H1 (cell line): ENCODE data around the gene TGM4. TPM values are rescaled to one million over a fixed set of nuclear protein-coding genes. Genes with fewer than 3 reads are reported as not detected.

Experiments used
- CTCF ChIA-PET: fragments of 300-600 bp; sonication (Branson Sonifier 250); formaldehyde crosslinking; loops from one replicate; lab custom pipeline; 2021; ENCODE audit not compliant: partially characterized antibody; lab: Charles Lee
- POLR2A ChIA-PET: fragments of 300-600 bp; sonication (Branson Sonifier 250); formaldehyde crosslinking; loops from one replicate; lab custom pipeline; 2021; ENCODE audit warnings: inconsistent platforms; ENCODE audit not compliant: partially characterized antibody; lab: Charles Lee
- DNase-seq, 2 experiments: peaks; one replicate each; pipeline versions ENCODE4 v3.0.0 to v3.0.0-alpha.2; 2010 to 2022; ENCODE audit warnings: low spot score in 2 of 2, low read depth in 1 of 2, mixed read lengths in 1 of 2
- FAIRE-seq: peaks from 2 replicates; lab custom pipeline; 2011; peaks lifted over from hg19 to GRCh38; lab: Jason Lieb, UNC
- H2AFZ ChIP-seq: 2 replicates; pipeline ENCODE4 v1.8.1; 2012; ENCODE audit warnings: low read length, inconsistent platforms
- H2AK5ac ChIP-seq: 2 replicates; pipeline ENCODE4 v1.6.1; 2013; ENCODE audit warnings: low read depth, low read length
- H2BK120ac ChIP-seq: replicated peaks from 2 replicates; pipeline ENCODE3; 2013; ENCODE audit warnings: low read depth, low read length, inconsistent platforms
- H2BK12ac ChIP-seq: 2 replicates; pipeline ENCODE4 v1.6.1; 2013; ENCODE audit warnings: low read depth, low read length
- H2BK15ac ChIP-seq: 2 replicates; pipeline ENCODE4 v1.6.1; 2013; ENCODE audit warnings: low read length
- H2BK20ac ChIP-seq: 2 replicates; pipeline ENCODE4 v1.6.1; 2013; ENCODE audit warnings: low read length
- H2BK5ac ChIP-seq: 2 replicates; pipeline ENCODE4 v1.6.1; 2013; ENCODE audit warnings: low read depth, low read length
- H3K14ac ChIP-seq: 2 replicates; pipeline ENCODE4 v1.6.1; 2013; ENCODE audit warnings: inconsistent platforms; ENCODE audit not compliant: insufficient read length
- H3K18ac ChIP-seq: 2 replicates; pipeline ENCODE4 v1.6.1; 2013; ENCODE audit warnings: low read length; ENCODE audit errors: extremely low read depth
- H3K23ac ChIP-seq: 2 replicates; pipeline ENCODE4 v1.6.1; 2013; ENCODE audit warnings: inconsistent platforms; ENCODE audit not compliant: insufficient read length
- H3K23me2 ChIP-seq: 2 replicates; pipeline ENCODE4 v1.6.1; 2013; ENCODE audit warnings: low read depth, low read length
- H3K27ac ChIP-seq: 2 replicates; pipeline ENCODE4 v1.6.1; 2011; ENCODE audit warnings: low read depth, low read length, inconsistent platforms
- H3K27me3 ChIP-seq, 4 experiments: replicated peaks in 1 of 4; 1 replicate in 1 of 4; 2 replicates in 3 of 4; pipeline versions ENCODE4 v1.6.1 to v1.8.1; 2011 to 2013; ENCODE audit warnings: low read length in 3 of 4, mild to moderate bottlenecking in 3 of 4, inconsistent platforms in 2 of 4, mixed read lengths in 2 of 4, moderate library complexity in 1 of 4; ENCODE audit not compliant: control insufficient read depth in 3 of 4, insufficient read depth in 3 of 4; ENCODE audit errors: extremely low read depth in 1 of 4
- H3K36me3 ChIP-seq, 4 experiments: 2 replicates each; pipeline versions ENCODE4 v1.6.1 to v1.8.1; 2011 to 2013; ENCODE audit warnings: mild to moderate bottlenecking in 4 of 4, low read length in 3 of 4, moderate library complexity in 2 of 4, control low read depth in 1 of 4, inconsistent platforms in 1 of 4; ENCODE audit not compliant: insufficient read depth in 4 of 4, control insufficient read depth in 2 of 4
- H3K4ac ChIP-seq: replicated peaks from 2 replicates; pipeline ENCODE3; 2013; ENCODE audit warnings: low read length, low read depth, mixed read lengths, inconsistent platforms; ENCODE audit not compliant: insufficient read length
- H3K4me1 ChIP-seq, 4 experiments: replicated peaks in 1 of 4; 1 replicate in 1 of 4; 2 replicates in 3 of 4; pipeline versions ENCODE4 v1.6.1 to v1.8.1; 2011 to 2013; ENCODE audit warnings: low read length in 3 of 4, inconsistent platforms in 2 of 4, mixed read lengths in 1 of 4; ENCODE audit not compliant: insufficient read depth in 4 of 4, control insufficient read depth in 3 of 4
- H3K4me2 ChIP-seq, 2 experiments: 2 replicates each; pipeline versions ENCODE4 v1.6.1 to v1.8.1; 2011 to 2013; ENCODE audit warnings: low read depth in 2 of 2, low read length in 2 of 2, control low read depth in 1 of 2, inconsistent platforms in 1 of 2, mild to moderate bottlenecking in 1 of 2; ENCODE audit not compliant: insufficient read depth in 1 of 2
- H3K4me3 ChIP-seq, 4 experiments: fragments of 200-600, 300-600 bp in 1 of 4; sonication (generic), shearing (Covaris generic), sonication (Bioruptor Twin) in 1 of 4; 2 replicates each; pipeline versions ENCODE4 v1.5.1 to v1.8.1; 2011 to 2016; ENCODE audit warnings: low read length in 4 of 4, low read depth in 3 of 4, control low read depth in 2 of 4, inconsistent platforms in 2 of 4, mild to moderate bottlenecking in 2 of 4, mixed read lengths in 1 of 4, moderate library complexity in 1 of 4; ENCODE audit not compliant: insufficient read depth in 2 of 4; ENCODE audit errors: extremely low read depth in 1 of 4
- H3K56ac ChIP-seq: replicated peaks from 2 replicates; pipeline ENCODE3; 2013; ENCODE audit warnings: low read depth, mild to moderate bottlenecking, mixed read lengths, low read length, inconsistent platforms; ENCODE audit not compliant: insufficient read length
- H3K79me1 ChIP-seq: 2 replicates; pipeline ENCODE4 v1.6.1; 2013; ENCODE audit warnings: low read depth, low read length, control low read depth
- H3K79me2 ChIP-seq, 2 experiments: 2 replicates each; pipeline versions ENCODE4 v1.6.1 to v1.8.1; 2012 to 2013; ENCODE audit warnings: low read length in 2 of 2, mild to moderate bottlenecking in 2 of 2, inconsistent platforms in 1 of 2; ENCODE audit not compliant: insufficient read depth in 2 of 2, control insufficient read depth in 1 of 2
- H3K9ac ChIP-seq, 4 experiments: replicated peaks in 1 of 4; 1 replicate in 1 of 4; 2 replicates in 3 of 4; pipeline versions ENCODE4 v1.6.1 to v1.8.1; 2011 to 2013; ENCODE audit warnings: low read depth in 3 of 4, low read length in 3 of 4, control low read depth in 2 of 4, mild to moderate bottlenecking in 2 of 4, moderate library complexity in 2 of 4, inconsistent platforms in 1 of 4; ENCODE audit errors: extremely low read depth in 1 of 4
- H3K9me3 ChIP-seq, 2 experiments: 2 replicates each; pipeline versions ENCODE4 v1.6.1 to v1.8.1; 2012 to 2013; ENCODE audit warnings: mild to moderate bottlenecking in 2 of 2, moderate library complexity in 2 of 2, control low read depth in 1 of 2, inconsistent platforms in 1 of 2, low read depth in 1 of 2, low read length in 1 of 2, mixed read lengths in 1 of 2; ENCODE audit not compliant: insufficient read depth in 2 of 2
- H4K20me1 ChIP-seq, 2 experiments: replicated peaks in 1 of 2; 2 replicates each; pipeline versions ENCODE3 to v1.8.1; 2011 to 2013; ENCODE audit warnings: inconsistent platforms in 2 of 2, low read length in 2 of 2, mild to moderate bottlenecking in 1 of 2; ENCODE audit not compliant: insufficient read depth in 2 of 2, control insufficient read depth in 1 of 2
- H4K5ac ChIP-seq: 2 replicates; pipeline ENCODE4 v1.6.1; 2013; ENCODE audit warnings: low read length, low read depth, mixed read lengths, inconsistent platforms; ENCODE audit not compliant: insufficient read length
- H4K8ac ChIP-seq: 2 replicates; pipeline ENCODE4 v1.8.0; 2013; ENCODE audit warnings: mild to moderate bottlenecking, moderate library complexity, low read length, inconsistent platforms; ENCODE audit not compliant: insufficient read depth; ENCODE audit errors: extremely low read depth
- H4K91ac ChIP-seq: replicated peaks from 2 replicates; pipeline ENCODE3; 2013; ENCODE audit warnings: low read length, mixed read lengths, inconsistent platforms; ENCODE audit not compliant: insufficient read length
- ASH2L ChIP-seq: fragments of 200-600, 300-600 bp; sonication (generic); IDR thresholded peaks from one replicate; pipeline ENCODE4 v1.7.1; 2017; ENCODE audit warnings: low read length
- CEBPB ChIP-seq: IDR thresholded peaks from 2 replicates; pipeline ENCODE4 v1.6.1; 2012; ENCODE audit warnings: low read depth, low read length
- GTF2F1 ChIP-seq: IDR thresholded peaks from 2 replicates; pipeline ENCODE4 v1.6.1; 2012; ENCODE audit warnings: low read depth, low read length, improper control_type of control experiment, borderline replicate concordance
- JUND ChIP-seq: IDR thresholded peaks from 2 replicates; pipeline ENCODE4 v1.6.1; 2011; ENCODE audit warnings: mild to moderate bottlenecking, improper control_type of control experiment, low read length
- WGBS, 2 experiments: shearing (Covaris generic) in 1 of 2; methylation state at CpG; one replicate each; pipeline versions ENCODE4 v1.1.6 to v1.1.7; 2013 to 2015; ENCODE audit warnings: low lambda C conversion rate in 2 of 2, mixed read lengths in 2 of 2, inconsistent platforms in 1 of 2, low coverage in 1 of 2, missing lambda C conversion rate in 1 of 2; ENCODE audit not compliant: insufficient replicate concordance in 2 of 2, insufficient coverage in 1 of 2, insufficient read length in 1 of 2; ENCODE audit errors: extremely low coverage in 1 of 2, missing lambda C conversion rate in 1 of 2; 5-methylcytosine and 5-hydroxymethylcytosine counted together
- polyA plus RNA-seq, 7 experiments: library from polyadenylated mRNA; depleted of rRNA in 3 of 7; stranded (reverse) in 5 of 7; unstranded in 2 of 7; fragments of >200 nt in 5 of 7; fragments of 200-250 nt in 2 of 7; gene quantifications; 1 replicate in 5 of 7; 2 replicates in 1 of 7; 4 replicates in 1 of 7; pipeline versions ENCODE4 v1.2.1 to v1.2.3, GENCODE V29; 2011 to 2013; ENCODE audit warnings: missing spikeins in 2 of 7, mixed read lengths in 2 of 7
- total RNA-seq: library from RNA; stranded (reverse); fragmentation: NEBNext Ultra II Directional; extraction: Animal tissue kit (Norgen Biotek cat#: 25700); gene quantifications from 2 replicates; pipeline ENCODE4 v1.2.1, GENCODE V29; 2021

The TGM4 gene
- total and polyA plus RNA-seq, 2 of the 8 experiments (the other 6 are each of a cell fraction or from before 2014, with no cell fraction given) = 0.02 TPM; not detected in 1

DNA sequence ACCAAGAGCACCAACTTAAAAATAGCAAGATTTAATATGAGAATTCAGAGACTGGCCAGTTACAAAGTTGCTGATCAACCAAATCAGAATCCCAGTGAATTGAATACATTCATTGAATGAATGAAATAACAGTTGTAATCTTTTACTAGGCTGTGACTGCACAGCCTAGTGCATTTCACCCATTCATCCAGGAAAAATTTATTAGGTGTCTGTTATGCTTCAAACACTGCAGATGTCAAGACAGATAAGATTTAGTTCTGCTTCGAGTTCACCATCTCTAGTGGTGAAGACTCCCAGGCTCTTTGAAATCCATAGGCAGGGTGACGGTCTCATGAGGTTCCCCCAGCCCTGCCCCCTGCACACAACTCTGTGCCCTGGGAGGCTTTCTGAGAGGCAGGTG, 28.9 kb downstream of the TGM4 start:
- Histone ChIP-seq H2BK15ac (no peak overlapping the region), H3K4me2 (no peak overlapping the region), H3K14ac (no peak overlapping the region), H2BK5ac (no peak overlapping the region), H4K20me1 (no peaks in the 10 kb centered on the region), H3K4ac (no peak overlapping the region), H3K23me2 (no peaks in the 10 kb centered on the region), H2AK5ac (no peak overlapping the region), H3K27ac (no peak overlapping the region), H2BK12ac (no peak overlapping the region), H2AFZ (no peak overlapping the region), H2BK20ac (no peak overlapping the region), H3K9me3 (peaks cover 17 to 21% of the 10 kb centered on the region in 2 experiments; a peak in 3 of 4 replicates), H3K79me1 (no peaks in the 10 kb centered on the region; the same call in 1 of the 2 replicates), H3K4me1 (peaks cover 0 to 9% (median 6%) of the 10 kb centered on the region in 4 experiments; a peak in 4 of 7 replicates), H4K8ac (no peak overlapping the region), H2BK120ac (no peak overlapping the region), H3K23ac (no peak overlapping the region), H3K4me3 (no peak overlapping the region), H4K91ac (no peak overlapping the region), H3K36me3 (no peaks in the 10 kb centered on the region), H3K79me2 (no peaks in the 10 kb centered on the region), H4K5ac (no peak overlapping the region), H3K56ac (no peak overlapping the region), H3K9ac (no peak overlapping the region), H3K27me3 (no peaks in the 10 kb centered on the region), H3K18ac (no peak overlapping the region)
- POLR2A ChIA-PET = no interaction called here
- FAIRE-seq (no peak), DNase-seq (no peak)
- TF ChIP-seq GTF2F1 (no peak), ASH2L (no peak), JUND (no peak), CEBPB (no peak)
- CTCF ChIA-PET = interaction anchor here (2.9 kb wide), 1 partner anchor 11 kb away, joined by 20 read pairs; no protein-coding TSS in a partner anchor
- WGBS, 2 experiments = 96% methylated on average over 2 of the region's 2 CpGs; no CpG with 5 or more reads in 1 of the 2 experiments
